Measurements from ENCODE around the gene PTPRQ.

DNA sequence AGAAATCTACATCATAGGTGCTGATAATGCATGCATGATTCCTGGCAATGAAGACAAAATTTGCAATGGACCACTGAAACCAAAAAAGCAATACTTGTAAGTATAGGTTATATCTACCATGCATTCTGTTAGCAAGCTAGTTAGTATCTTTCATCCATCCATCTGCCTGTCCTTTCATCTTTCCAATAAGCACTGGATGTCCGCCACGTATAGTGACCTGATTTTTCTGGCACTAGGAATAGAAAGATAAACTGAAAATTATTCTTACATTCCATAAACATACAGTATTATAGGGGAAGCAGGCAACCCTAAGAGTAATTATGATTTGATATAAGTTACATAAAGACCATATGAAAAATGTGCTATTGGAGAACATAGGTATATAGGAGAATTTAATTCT is 176.2 kb downstream of the PTPRQ start:
- TF ChIP-seq, protein P1, sequence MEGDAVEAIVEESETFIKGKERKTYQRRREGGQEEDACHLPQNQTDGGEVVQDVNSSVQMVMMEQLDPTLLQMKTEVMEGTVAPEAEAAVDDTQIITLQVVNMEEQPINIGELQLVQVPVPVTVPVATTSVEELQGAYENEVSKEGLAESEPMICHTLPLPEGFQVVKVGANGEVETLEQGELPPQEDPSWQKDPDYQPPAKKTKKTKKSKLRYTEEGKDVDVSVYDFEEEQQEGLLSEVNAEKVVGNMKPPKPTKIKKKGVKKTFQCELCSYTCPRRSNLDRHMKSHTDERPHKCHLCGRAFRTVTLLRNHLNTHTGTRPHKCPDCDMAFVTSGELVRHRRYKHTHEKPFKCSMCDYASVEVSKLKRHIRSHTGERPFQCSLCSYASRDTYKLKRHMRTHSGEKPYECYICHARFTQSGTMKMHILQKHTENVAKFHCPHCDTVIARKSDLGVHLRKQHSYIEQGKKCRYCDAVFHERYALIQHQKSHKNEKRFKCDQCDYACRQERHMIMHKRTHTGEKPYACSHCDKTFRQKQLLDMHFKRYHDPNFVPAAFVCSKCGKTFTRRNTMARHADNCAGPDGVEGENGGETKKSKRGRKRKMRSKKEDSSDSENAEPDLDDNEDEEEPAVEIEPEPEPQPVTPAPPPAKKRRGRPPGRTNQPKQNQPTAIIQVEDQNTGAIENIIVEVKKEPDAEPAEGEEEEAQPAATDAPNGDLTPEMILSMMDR (tag by site-specific recombination; IDR thresholded peaks at IDR 0.05) = no peak
- TF ChIP-seq ZBTB21 (tag by site-specific recombination; IDR thresholded peaks at IDR 0.05) (no peak), ZNF140 (tag by site-specific recombination; IDR thresholded peaks at IDR 0.05) (no peak), ZNF654 (tag by site-specific recombination; IDR thresholded peaks at IDR 0.05; ENCODE audit: low read depth) (no peak), ZNF138 (tag by site-specific recombination; IDR thresholded peaks at IDR 0.05; ENCODE audit: borderline replicate concordance) (no peak)

Measured in HEK293 (cell line).